GM21526 (cell line): ENCODE data around the gene ATXN1.
"Not testable (repeated sequence)": the region's sequence is repeated elsewhere in the genome, so short reads cannot be mapped to it uniquely, and the experiment has no call there.

Experiments used
- ATAC-seq: cut with Tn5 transposase; IDR thresholded peaks from one replicate; pipeline ENCODE4 v1.9.1; 2021; ENCODE audit warnings: moderate library complexity; ENCODE audit not compliant: unreplicated experiment, low FRiP score

The ATXN1 gene

GRCh38 chr6:16657768-16658167 is 103.5 kb downstream of the ATXN1 start:
- no peak for ATAC-seq

- no peak for ATAC-seq
Observed at GRCh38 chr6:16656451-16656850, 104.8 kb downstream of the ATXN1 start.

- ATAC-seq = no peak
Observed at GRCh38 chr6:16654701-16655100, 106.6 kb downstream of the ATXN1 start.

DNA sequence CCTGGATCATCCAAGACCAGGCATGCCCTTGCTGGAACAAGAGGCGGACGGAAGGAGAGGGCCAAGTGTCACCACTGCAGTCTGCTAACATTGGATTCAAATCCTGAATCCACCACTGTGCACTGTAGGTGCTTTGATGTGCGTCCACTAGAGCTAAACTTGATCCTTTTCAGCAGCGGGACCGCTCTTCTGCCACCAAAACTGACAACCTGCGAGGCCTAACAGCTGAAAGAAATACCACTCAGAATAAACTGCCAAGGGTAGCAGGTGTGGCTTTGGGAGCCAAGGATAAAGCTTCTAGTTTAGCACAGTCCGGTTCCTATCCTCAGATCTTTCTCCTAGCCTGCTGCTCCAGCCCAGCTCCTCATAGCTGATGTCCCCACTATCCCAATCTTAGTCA is 108.0 kb downstream of the ATXN1 start:
- no peak for ATAC-seq

GRCh38 chr6:16651871-16652270 is 109.4 kb downstream of the ATXN1 start:
- ATAC-seq = no peak

- no peak for ATAC-seq
Observed at GRCh38 chr6:16649890-16650289, 111.4 kb downstream of the ATXN1 start.

GRCh38 chr6:16649241-16649640 is 112.0 kb downstream of the ATXN1 start:
- ATAC-seq = no peak

- no peak for ATAC-seq
Observed at GRCh38 chr6:16648003-16648402, 113.3 kb downstream of the ATXN1 start.

DNA sequence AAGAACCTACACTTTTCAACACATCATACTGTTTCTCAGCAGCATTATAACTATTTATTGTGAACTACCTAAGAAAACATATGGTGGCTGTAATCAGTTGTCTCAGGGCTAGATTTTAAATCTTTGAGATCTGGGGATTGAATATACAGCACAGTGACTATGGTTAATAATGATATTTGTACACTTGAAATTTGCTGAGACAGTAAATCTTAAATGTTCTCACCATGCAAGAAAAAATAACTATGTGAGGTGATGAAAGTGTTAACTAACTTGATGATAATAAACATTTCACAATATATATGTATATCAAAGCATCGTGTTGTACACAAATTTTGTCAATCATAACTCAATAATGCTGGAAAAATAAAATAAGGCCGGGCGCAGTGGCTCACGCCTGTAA is 113.8 kb downstream of the ATXN1 start:
- no peak for ATAC-seq

DNA sequence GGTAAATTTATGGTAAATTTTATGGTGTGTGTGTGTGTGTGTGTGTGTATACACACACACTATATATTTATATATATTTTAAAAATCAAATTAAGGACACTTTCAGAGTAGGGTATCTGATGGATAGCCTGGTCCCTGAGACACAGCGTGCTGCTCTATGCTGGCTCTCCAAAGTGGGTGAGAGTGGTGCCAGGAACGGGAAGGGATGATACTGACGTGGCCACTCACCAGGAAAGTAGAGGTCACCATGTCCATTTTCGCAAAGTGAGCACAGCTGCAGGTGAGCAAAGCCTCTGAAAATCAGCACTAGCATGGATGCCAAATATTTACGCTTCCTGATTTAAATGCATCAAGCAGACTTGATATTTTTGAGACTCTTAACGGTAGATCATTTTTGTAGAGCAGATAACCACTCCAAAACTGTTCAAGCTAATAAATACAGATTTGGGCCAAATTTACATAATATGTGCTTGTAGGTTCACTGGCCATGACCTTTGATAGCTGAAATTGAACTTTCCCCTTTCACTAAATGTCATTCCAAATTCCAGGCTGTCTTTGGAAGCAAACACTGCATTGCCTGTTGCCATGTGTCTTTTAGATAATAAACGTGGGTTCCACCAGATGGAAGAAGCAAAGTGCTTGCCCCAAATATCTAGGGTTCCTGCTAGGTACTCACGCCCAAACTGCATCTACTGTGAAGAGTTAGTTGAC is 116.6 kb downstream of the ATXN1 start:
- ATAC-seq = no peak

DNA sequence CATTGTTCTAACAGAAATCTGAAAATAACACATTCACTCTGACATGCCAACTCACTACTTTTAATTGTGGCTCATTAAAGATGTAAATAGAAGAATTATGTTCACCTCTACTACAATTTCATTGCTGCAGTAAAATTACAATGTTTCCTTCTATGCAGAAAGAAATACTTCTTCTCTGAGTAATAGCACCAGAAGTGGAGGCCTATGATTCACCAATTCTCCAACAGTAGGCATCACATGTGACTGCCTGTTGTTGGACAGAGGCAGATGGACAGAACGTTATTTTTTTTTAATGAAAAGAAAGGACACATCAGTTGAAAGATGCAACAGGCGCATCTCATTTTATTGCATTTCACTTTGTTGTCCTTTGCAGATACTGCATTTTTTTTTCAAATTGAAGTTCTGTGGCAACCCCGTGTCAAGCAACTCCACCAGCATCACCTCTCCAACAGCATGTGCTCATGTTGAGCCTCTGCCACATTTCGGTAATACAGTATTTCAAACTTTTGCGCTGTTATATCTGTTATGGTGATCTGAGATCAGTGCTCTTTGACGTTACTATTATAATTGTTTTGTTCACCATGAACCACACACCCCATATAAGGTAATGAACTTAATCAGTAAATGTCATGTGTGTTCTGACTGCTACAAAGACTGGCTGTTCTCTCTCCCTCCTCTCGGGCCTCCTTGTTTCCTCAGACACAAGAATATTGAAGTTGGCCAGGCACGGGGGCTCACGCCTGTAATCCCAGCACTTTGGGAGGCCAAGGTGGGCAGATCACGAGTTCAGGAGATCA is 121.4 kb downstream of the ATXN1 start:
- no peak for ATAC-seq

DNA sequence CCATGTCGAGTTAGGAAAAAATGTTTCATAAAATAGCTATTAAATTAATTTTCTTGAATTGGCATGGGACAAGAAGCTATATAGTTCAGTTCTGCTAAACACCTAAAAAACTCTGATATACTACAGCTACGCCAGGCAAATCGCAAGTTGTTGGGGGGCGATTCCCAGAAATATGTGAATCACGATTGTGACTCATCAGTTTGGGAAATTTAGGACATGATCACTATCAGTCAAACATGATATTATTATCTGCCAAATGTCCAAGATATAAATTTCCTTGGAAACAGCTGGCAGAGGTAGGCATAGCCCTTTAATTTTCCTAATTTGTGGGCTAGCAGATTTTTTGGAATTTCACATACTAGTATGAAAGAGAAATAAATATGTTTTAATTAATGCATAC is 123.6 kb downstream of the ATXN1 start:
- no peak for ATAC-seq

GRCh38 chr6:16635810-16636602 is 125.3 kb downstream of the ATXN1 start:
- no peak for ATAC-seq

- no peak for ATAC-seq
Observed at GRCh38 chr6:16635291-16635809, 125.9 kb downstream of the ATXN1 start.

GRCh38 chr6:16634855-16635254 is 126.4 kb downstream of the ATXN1 start:
- ATAC-seq = no peak

- ATAC-seq = no peak
Observed at GRCh38 chr6:16633961-16634360, 127.3 kb downstream of the ATXN1 start.

DNA sequence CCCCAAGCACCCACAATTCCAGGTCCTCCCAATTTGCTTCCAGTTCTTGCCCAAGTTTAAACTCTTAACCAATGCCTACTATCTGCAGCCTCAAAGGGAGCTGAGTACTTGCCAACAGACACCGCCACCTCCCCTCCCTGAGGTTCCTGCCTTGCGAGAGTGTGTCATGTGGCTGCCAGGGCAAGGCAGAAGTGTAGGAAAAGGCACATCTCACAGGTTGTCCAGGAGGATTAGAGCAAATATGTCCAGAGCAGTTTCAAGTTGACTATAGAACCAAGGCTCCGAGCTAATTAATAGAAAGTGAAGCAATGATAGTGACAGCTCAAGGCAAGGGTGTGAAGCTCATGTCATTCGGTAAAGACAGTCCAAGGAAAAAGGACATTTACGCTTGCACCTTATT is 127.8 kb downstream of the ATXN1 start:
- no peak for ATAC-seq

GRCh38 chr6:16632101-16632500 is 129.2 kb downstream of the ATXN1 start:
- ATAC-seq = no peak

DNA sequence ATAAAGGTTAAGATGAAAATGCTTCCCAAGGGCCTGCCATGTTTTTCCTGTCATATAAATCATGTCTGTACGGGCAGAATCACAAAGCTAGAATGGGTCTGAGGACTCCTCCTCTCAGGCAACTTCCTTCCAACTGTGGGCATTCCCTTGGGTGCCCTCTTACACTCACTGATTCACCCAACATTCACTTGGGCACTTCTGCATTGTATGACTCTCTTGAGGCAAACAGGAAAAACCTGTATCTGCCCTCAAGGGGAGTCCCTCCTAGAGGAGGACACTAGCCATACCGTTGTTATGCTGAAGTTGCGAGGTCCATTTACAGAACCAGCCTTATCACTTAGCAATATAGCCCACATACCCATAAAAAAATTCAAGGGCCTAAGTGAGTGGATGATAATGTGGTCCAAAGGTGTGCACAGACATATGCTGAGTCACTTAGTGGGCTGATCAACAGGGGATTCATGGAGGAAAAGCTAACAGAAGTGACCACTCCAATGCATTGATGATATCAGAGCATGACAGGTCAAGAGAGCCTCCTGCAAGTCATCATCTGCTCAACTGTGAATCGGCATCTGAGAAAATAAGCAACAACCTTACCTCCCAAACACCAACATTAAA is 131.1 kb downstream of the ATXN1 start:
- no peak for ATAC-seq

GRCh38 chr6:16628580-16628979 is 132.7 kb downstream of the ATXN1 start:
- not testable (repeated sequence) for ATAC-seq

DNA sequence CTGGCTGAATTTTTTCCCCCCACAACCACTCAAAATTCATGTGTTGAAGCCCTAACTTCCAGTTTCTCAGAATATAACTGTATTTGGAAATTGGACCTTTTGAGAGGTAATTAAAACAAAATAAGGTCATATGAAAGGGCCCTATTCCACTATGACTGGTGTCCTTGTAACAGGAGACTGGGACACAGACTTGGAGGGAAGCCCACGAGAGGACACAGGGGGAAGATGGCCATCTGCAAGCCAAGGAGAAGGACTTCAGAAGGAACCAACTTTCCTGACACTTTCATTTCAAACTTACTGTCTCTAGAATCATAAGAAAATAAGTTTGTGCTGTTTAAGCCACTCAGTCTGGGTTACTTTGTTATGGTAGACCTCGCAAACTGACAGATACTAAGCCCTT is 134.6 kb downstream of the ATXN1 start:
- no peak for ATAC-seq
